NCI-H460 (cell line): ENCODE data around the gene TTLL8. TPM values are rescaled to one million over a fixed set of nuclear protein-coding genes. Genes with fewer than 3 reads are reported as not detected.

ENCODE experiments used
- DNase-seq: peaks from one replicate; pipeline ENCODE4 v3.0.0-alpha.2; 2016; ENCODE audit warnings: low read depth; ENCODE audit errors: extremely low read depth
- total RNA-seq: library from RNA; depleted of rRNA; stranded (reverse); fragments of >200 nt; shearing (Covaris generic); gene quantifications from 2 replicates; pipeline ENCODE4 v1.2.3, GENCODE V29; 2014

TTLL8 gene
- total RNA-seq, 1 experiment from 2014 or later: not detected

GRCh38 chr22:50025993-50026392 lies 32.1 kb downstream of the TTLL8 start:
- no peak for DNase-seq

- DNase-seq: no peak
Measured at GRCh38 chr22:50022171-50022819, 35.8 kb downstream of the TTLL8 start.

DNA sequence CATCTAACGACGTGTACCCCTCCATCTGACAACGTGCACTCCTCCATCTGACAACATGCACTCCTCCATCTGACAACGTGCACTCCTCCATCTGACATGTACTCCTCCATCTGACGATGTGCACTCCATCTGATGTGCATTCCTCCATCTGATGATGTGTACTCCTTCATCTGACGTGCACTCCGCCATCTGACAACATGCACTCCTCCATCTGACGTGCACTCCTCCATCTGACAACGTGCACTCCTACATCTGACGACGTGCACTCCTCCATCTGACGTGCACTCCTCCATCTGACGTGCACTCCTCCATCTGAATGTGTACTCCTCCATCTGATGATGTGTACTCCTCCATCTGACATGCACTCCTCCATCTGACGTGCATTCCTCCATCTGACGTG lies 37.5 kb downstream of the TTLL8 start:
- no peak for DNase-seq

GRCh38 chr22:50019316-50019715 lies 38.8 kb downstream of the TTLL8 start:
- no peak for DNase-seq

DNA sequence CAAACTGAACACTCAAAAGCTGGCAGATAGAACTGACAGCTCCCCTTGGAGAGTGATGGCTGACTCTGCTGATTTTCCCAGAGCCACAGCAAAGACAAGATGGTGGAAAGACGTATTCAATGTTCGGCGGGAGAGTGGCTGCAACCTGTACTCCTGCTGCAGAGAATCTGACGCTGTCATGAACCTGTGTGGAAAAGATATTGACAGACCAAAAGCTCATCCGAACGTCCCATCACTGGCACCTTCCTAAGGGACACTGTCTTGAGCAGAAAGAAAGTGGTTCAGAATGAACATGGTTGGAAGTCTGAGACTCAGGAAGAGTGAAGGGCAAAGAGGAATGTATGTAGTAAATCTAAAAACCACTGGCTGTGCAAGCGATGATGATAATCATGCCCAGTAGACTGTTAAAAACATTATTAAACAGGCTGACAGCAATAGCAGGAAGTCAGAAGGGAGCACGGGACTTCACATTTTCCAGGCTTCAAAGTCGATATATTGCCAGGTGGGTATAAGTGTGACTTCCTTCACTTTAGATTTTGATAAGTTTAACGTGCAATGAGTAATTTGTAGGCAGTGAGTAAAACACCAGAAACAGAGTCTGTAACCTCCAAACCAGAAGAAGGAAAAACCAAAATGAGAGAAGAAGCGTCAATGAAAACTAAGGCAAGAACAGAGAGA lies 39.4 kb downstream of the TTLL8 start:
- DNase-seq: no peak

- no peak for DNase-seq
Measured at GRCh38 chr22:50017701-50018224, 40.3 kb downstream of the TTLL8 start.

GRCh38 chr22:50016988-50017700 lies 41.0 kb downstream of the TTLL8 start:
- no peak for DNase-seq

- no peak for DNase-seq
Measured at GRCh38 chr22:50016308-50016987, 41.6 kb downstream of the TTLL8 start.

GRCh38 chr22:50015451-50016307 lies 42.4 kb downstream of the TTLL8 start:
- no peak for DNase-seq

DNA sequence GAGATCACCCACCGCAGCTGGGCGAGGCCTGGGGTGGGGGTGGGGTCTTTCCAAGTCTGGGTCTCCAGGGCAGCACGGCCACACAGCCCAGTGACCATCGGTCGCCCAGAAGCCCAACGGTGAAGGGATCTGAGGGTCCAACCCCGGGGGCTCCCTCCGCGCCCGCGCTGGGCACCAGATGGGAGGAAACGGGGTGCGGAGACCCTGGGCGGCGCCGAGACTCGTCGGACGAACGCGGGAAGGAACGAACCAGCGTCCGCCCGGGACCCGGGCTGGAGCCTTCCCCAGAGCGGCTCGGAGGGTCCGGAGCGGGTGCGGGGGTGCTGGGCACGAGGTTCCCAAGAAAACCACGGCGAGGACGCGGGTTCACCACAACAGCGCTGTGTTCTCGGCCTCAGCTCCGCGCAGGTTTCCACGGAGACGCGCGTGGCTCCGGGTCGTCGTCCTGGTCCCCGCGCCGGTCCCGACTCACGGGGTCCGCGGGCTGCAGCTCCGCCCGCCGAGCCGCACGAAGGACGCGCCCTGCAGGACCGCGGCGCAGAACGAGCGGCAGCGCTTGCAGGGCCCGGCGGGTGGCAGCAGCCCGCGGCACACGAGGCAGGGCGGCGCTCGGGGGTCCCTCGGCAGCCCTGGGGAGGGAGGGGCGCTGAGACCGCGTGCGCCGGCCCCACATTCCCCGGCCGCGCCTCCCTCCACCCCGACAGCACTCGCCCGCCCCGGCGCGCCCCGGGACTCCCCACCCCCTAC lies 43.3 kb downstream of the TTLL8 start:
- DNase-seq: no peak

DNA sequence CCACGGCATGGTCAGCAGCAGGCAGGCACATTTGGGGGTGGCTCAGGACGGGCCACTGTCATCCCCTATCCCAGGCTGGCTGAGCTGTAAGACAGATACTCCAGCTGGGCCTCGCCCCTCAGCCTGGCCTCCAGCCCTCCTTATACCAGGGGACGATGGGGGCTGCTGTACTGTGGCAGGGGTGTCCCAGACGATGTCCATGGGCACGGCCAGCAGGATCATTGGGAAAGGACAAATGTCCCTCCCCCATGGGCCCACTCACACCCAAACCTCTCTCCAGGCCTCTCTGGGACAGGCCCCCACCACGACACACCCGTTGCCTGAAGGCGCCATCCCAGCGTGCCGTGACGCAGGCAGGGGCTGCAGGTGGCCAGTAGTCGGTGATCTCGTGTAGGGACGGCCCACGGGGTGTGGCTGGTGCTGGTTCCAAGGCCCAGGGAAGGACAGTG lies 44.0 kb downstream of the TTLL8 start:
- DNase-seq: no peak

DNA sequence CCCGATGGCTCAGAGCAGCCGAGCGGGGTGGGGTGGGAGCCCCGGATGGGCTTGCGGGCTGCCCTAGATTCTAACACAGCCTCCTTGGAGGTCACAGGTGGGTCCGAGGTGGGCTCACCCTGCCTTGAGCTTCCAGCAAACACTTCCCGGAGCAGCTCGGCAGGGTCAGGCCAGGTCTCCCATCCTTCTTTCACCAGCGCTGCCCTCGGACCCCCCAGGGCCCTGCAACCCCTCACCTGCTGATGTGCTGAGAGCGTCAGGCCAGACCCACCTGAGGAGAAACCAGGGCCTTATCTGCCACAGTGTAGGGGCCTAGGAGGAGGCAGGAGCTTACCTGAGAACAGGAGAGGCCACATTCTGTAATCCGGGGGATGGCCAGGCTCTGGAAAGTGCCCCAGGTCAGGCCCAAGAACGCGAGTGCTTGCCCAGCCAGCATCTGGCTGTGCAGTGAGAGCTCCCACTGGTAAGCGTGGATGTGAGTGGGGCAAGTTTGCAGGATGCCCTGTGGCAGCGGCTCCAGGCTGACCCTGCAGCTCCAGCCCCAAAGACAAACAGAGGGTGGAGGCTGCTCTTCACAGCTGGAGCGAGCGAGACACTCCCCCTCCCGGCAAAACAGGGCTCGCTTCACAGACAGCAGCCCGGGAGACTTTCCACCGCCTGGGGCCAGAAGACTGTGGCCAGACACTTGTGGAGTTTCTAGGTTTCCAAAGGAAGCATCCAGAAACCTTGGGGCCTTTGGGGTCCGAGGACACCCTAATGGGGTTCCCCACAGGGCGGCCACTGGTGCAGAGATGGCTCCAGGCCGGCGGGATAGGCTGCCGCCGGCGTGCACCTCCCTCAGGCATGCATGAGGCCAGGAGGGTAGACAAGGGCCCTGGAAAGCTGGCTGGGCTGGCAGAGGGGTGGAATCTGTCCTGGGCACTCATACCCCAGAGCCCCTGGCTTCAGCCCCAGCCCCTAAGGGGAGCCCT lies 45.6 kb downstream of the TTLL8 start, which contains the start of gene IL17REL:
Gene IL17REL, minus strand, starts transcription at position 555 of the 971 bp plus-strand sequence. Its CDS starts 119 bp downstream, at position 436.
- no peak for DNase-seq

DNA sequence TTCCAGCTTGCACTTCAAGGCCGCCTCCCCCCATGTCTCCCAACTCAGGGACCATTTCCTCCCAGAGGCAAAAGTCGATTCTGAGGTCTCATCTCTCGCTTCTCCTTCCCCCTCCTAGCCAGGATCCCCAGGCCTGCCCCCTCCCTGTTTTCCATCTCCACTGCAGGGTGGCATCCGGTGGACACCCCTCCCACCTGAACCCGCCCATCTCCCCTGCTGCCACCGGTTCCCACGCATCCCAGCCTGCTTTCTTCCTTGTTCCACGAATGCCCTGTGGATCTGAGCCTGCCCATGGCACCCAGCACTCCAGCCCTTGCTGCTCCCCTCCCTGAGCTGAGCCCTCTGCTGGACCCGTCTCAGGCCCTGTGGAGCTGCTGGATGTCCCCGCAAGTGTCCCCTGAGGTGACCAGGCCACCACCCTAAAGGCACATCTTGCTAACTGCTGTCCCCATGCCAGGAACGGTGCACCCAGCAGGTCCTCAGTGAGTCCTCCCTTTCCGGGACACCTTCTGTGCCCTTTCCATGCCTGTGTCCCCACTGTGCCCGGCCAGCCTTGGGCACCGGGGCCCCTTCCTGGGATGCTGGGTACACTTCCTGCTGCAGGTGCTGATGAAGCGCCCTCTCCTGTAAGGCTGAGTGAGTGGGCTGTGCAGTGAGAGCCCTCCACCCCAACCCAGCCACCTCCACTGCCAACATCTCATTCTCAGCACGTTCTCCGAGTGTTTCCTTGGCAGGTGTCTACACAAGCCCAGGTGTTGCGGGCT lies 46.5 kb downstream of the TTLL8 start:
- DNase-seq: no peak

DNA sequence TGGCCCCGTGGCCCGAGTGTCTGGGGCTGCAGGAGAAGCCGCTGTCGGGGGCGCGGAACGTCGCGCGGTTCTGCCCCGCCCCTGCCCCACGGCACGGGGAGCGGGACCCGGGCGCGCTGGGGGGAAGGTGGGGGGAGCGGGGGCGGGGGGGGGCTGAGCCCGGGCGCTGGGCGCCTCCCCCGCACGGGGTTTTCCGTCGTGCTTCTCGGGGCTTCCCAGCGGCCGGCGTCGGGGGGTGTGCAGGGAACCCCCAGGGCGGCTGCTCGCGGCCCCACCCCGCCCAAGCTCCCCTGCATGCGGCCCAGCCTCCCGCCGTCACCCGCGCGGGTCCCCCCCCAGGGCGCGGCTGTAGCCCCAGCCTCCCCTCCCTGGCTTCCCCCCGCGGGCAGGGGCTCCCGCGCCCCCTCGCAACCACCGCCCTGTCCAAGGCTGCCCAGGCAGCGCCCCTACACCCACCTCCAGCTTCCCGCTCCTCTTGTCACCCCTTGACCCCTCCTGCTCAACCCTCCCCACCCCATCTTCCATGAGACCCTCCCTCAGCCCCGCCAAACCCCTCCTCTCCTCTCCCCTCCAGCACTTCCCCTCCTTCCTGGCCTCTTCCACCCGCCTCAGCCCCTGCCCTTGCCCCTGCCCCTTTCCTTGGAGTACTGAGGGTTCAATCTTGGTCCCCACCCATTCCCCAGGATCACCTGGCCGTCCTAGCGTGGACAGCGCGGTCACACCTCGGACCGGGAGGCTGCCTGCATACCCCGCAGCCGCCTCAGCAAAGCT lies 47.2 kb downstream of the TTLL8 start:
- no peak for DNase-seq

DNA sequence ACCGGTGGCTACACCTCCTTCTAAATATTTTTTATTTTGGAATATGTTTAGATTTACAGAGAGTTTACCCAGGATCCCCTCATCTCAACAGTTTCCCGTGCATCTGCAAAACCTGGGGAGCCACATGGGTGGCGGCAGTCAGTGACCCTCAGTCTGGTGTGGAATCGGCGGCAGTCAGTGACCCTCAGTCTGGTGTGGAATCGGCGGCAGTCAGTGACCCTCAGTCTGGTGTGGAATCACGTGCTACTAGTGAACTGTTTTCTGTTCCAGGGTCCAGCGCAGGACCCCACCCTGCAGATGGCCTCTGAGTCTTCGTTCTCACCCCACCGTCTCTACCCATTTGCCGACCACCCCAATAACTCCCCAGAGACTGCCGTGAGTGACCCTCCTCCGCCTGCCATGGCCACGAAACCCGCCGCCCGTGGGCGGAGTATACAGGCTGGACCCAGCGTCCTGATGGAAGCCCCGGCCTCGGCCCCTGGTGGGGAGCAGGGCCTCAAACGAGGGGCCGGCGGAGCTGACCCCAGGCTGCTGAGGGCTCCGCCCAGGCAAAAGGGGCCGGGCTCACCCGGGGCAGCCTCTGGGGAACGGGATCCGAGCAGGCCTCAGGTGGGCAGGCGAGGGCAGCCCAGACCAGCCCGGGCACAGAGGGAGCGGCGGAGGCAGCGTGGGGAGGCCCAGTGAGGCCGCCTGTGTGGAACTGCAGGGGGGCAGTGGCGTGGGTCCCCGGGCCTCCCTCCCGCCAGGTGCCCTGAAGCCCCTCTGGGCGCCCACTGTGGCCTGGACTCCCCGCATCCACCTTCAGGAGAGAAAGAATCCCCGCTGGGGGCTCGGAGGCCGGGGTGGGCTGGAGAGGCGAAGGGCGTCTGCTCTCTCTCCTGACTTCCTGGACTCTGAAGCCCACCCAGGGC lies 48.1 kb downstream of the TTLL8 start:
- no peak for DNase-seq
